Fibroblast of lung (primary cell): ENCODE data around the gene CD59.

Experiments
- EZH2 ChIP-seq: IDR thresholded peaks from 2 replicates; pipeline ENCODE4 v1.5.1; 2012; ENCODE audit warnings: low read length, control low read depth, mild to moderate bottlenecking; ENCODE audit errors: missing control alignments
- TF ChIP-seq, protein P1 (sequence below), 2 donors: IDR thresholded peaks in 1 of 2; conservative IDR thresholded peaks in 1 of 2; 1 replicate in 1 of 2; 2 replicates in 1 of 2; pipeline ENCODE4 v1.5.1; 2011 to 2012; ENCODE audit warnings: low read length in 2 of 2, control low read depth in 1 of 2, inconsistent platforms in 1 of 2, low read depth in 1 of 2, mild to moderate bottlenecking in 1 of 2

DNA sequence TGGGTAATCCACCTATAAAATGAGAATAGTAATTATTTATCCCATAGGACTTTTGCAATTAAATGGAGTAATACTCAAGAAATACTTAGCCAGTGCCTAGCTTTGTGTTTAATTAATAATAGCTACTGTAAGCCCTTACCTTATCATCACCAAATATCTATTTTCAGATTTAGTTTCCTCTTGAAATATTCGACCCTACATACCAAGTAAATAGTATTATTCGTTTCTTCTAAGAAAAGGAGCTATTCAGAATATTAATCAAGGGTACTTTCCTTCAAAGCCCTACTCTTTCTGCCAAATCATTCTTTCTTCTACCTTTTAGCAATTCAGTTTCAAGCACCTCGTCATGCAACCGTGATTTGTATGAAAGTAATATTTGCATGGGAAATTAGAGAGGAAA, 31.4 kb upstream of the CD59 start:
- TF ChIP-seq, protein P1, sequence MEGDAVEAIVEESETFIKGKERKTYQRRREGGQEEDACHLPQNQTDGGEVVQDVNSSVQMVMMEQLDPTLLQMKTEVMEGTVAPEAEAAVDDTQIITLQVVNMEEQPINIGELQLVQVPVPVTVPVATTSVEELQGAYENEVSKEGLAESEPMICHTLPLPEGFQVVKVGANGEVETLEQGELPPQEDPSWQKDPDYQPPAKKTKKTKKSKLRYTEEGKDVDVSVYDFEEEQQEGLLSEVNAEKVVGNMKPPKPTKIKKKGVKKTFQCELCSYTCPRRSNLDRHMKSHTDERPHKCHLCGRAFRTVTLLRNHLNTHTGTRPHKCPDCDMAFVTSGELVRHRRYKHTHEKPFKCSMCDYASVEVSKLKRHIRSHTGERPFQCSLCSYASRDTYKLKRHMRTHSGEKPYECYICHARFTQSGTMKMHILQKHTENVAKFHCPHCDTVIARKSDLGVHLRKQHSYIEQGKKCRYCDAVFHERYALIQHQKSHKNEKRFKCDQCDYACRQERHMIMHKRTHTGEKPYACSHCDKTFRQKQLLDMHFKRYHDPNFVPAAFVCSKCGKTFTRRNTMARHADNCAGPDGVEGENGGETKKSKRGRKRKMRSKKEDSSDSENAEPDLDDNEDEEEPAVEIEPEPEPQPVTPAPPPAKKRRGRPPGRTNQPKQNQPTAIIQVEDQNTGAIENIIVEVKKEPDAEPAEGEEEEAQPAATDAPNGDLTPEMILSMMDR (conservative IDR thresholded peaks at IDR 0.05 in 1 of 2, IDR thresholded peaks at IDR 0.05 in 1 of 2; ENCODE audit: low read depth in 1 of 2, low read length in 2 of 2): no peak
- TF ChIP-seq EZH2: no peak
